ENCODE results near the gene MBTPS1. TPM values are rescaled to one million over a fixed set of nuclear protein-coding genes. Genes with fewer than 3 reads are reported as not detected.

The MBTPS1 gene
- total and polyA plus RNA-seq, 2 experiments from 2014 or later, result 18.1 to 49.3 TPM

GRCh38 chr16:84165746-84166145 lies 49.0 kb upstream of the MBTPS1 start:
- Histone ChIP-seq H3K4me2 (no peak overlapping the region), H3K4me3 (no peak overlapping the region), H3K4me1 (ENCODE audit: insufficient read depth) (peaks cover 8% of the 10 kb centered on the region), H3K79me2 (replicated peaks; ENCODE audit: insufficient read depth) (no peaks in the 10 kb centered on the region), H4K20me1 (replicated peaks; ENCODE audit: insufficient read depth) (no peaks in the 10 kb centered on the region), H2AFZ (no peak overlapping the region), H3K9me2 (ENCODE audit: insufficient read depth) (no peaks in the 10 kb centered on the region), H3K36me3 (ENCODE audit: insufficient read depth) (no peaks in the 10 kb centered on the region), H3F3A (replicated peaks; ENCODE audit: low read depth) (no peaks in the 10 kb centered on the region), H3K27ac (ENCODE audit: low read depth) (no peak overlapping the region), H3K27me3 (ENCODE audit: insufficient read depth) (no peaks in the 10 kb centered on the region)
- Mint-ChIP-seq H3K27ac (no peak overlapping the region), H3K4me3 (no peak overlapping the region), H3K27me3 (ENCODE audit: insufficient read depth, low read depth, poor library complexity) (peaks cover 3% of the 10 kb centered on the region), H3K4me1 (peaks cover 2% of the 10 kb centered on the region; the same call in 1 of the 3 replicates), H3K9me3 (0 out of 3 replicates have a peak, but pooled peaks cover 2% of the 10 kb centered on the region), H3K36me3 (ENCODE audit: low read depth) (no peaks in the 10 kb centered on the region; the same call in 2 of the 3 replicates)
- no peak for DNase-seq (ENCODE audit: low spot score)
- ATAC-seq, result no peak
- TF ChIP-seq REST (IDR thresholded peaks at IDR 0.05; ENCODE audit: unreplicated experiment) (no peak), EZH2 (IDR thresholded peaks at IDR 0.05; ENCODE audit: low read depth, unreplicated experiment) (no peak), CREB1 (CRISPR knock-in tag; IDR thresholded peaks at IDR 0.05; ENCODE audit: low read depth) (no peak), POLR2AphosphoS5 (IDR thresholded peaks at IDR 0.05; ENCODE audit: low read depth) (no peak), STAT1 (IDR thresholded peaks at IDR 0.05; ENCODE audit: unreplicated experiment) (no peak), JUNB (IDR thresholded peaks at IDR 0.05; ENCODE audit: unreplicated experiment) (no peak), ETS1 (IDR thresholded peaks at IDR 0.05) (no peak), CTCF (conservative IDR thresholded peaks at IDR 0.05; ENCODE audit: low read depth in 2 of 2) (no peak), ZNF331 (CRISPR knock-in tag; IDR thresholded peaks at IDR 0.05; ENCODE audit: low read depth) (no peak), EZH2phosphoT487 (IDR thresholded peaks at IDR 0.05; ENCODE audit: unreplicated experiment) (no peak), ZNF114 (CRISPR knock-in tag; IDR thresholded peaks at IDR 0.05) (no peak), ZNF462 (CRISPR knock-in tag; IDR thresholded peaks at IDR 0.05) (no peak), NANOG (IDR thresholded peaks at IDR 0.05; ENCODE audit: borderline replicate concordance) (no peak)

Data from GM23338 (cell line).